ENCODE measurements around the gene WNT7B. TPM values are rescaled to one million over a fixed set of nuclear protein-coding genes. Genes with fewer than 3 reads are reported as not detected.

The WNT7B gene
- polyA plus RNA-seq, 6 donors from 2014 or later, result 0.17 to 0.62 TPM; not detected in 4

- Mint-ChIP-seq H3K9me3 (peaks cover 0 to 3% (median 0%) of the 10 kb centered on the region in 7 donors), H3K27ac (peak overlapping the region in 4 of 6 donors; percentile 75 to 90 (median 84)), H3K4me3 (peak overlapping the region in 6 of 8 donors; percentile 33 to 84 (median 55))
Measured at GRCh38 chr22:45946805-45947600, 30.0 kb downstream of the WNT7B start.

GRCh38 chr22:45945621-45946106 is 31.3 kb downstream of the WNT7B start:
- Mint-ChIP-seq H3K4me3 (no peak overlapping the region), H3K4me1 (peaks cover 18 to 26% (median 25%) of the 10 kb centered on the region in 3 donors), H3K27ac (no peak overlapping the region), H3K27me3 (peaks cover 3 to 9% (median 7%) of the 10 kb centered on the region in 3 donors), H3K36me3 (no peaks in the 10 kb centered on the region), H3K9me3 (peaks cover 0 to 3% (median 0%) of the 10 kb centered on the region in 7 donors)
- DNase-seq, result no peak
- no peak for ATAC-seq (ENCODE audit: low read depth in 2 of 2)

More at GRCh38 chr22:45946805-45947600, 30.0 kb downstream of the WNT7B start:
- Mint-ChIP-seq H3K27me3 (peaks cover 0 to 13% (median 3%) of the 10 kb centered on the region in 3 donors), H3K4me1 (peaks cover 18 to 26% (median 25%) of the 10 kb centered on the region in 3 donors), H3K36me3 (no peaks in the 10 kb centered on the region)
- ATAC-seq (ENCODE audit: low read depth in 2 of 2), result peak; percentile 20 to 22
- DNase-seq, result peak; percentile 17

- H3K27ac Mint-ChIP-seq, result no peak overlapping the region
- H3K36me3 Mint-ChIP-seq, result peaks cover 0 to 5% of the 10 kb centered on the region in 2 donors
- H3K4me3 Mint-ChIP-seq, result no peak overlapping the region
- peaks cover 1 to 15% (median 8%) of the 10 kb centered on the region in 7 donors for H3K9me3 Mint-ChIP-seq
- peaks cover 10 to 11% (median 10%) of the 10 kb centered on the region in 3 donors for H3K4me1 Mint-ChIP-seq
- H3K27me3 Mint-ChIP-seq, result peaks cover 3 to 14% (median 12%) of the 10 kb centered on the region in 3 donors
- ATAC-seq (ENCODE audit: low read depth in 2 of 2) (no peak), DNase-seq (no peak)
Measured at GRCh38 chr22:45942787-45943493, 34.0 kb downstream of the WNT7B start.

- ATAC-seq (ENCODE audit: low read depth in 2 of 2) (no peak), DNase-seq (no peak)
- Mint-ChIP-seq H3K4me3 (no peak overlapping the region), H3K4me1 (peaks cover 4 to 5% (median 4%) of the 10 kb centered on the region in 3 donors), H3K9me3 (peaks cover 4 to 18% (median 10%) of the 10 kb centered on the region in 7 donors), H3K27ac (no peak overlapping the region), H3K27me3 (peaks cover 3 to 18% (median 12%) of the 10 kb centered on the region in 3 donors), H3K36me3 (peaks cover 0 to 8% of the 10 kb centered on the region in 2 donors)
Measured at GRCh38 chr22:45942344-45942743, 34.6 kb downstream of the WNT7B start.

GRCh38 chr22:45938913-45939312 is 38.0 kb downstream of the WNT7B start:
- H3K4me1 Mint-ChIP-seq, result no peaks in the 10 kb centered on the region
- H3K27ac Mint-ChIP-seq, result no peak overlapping the region
- peaks cover 6 to 42% (median 32%) of the 10 kb centered on the region in 3 donors for H3K27me3 Mint-ChIP-seq
- H3K4me3 Mint-ChIP-seq, result no peak overlapping the region
- DNase-seq (no peak), ATAC-seq (ENCODE audit: low read depth in 2 of 2) (no peak)
- H3K36me3 Mint-ChIP-seq, result peaks cover 0 to 8% of the 10 kb centered on the region in 2 donors
- peaks cover 4 to 18% (median 10%) of the 10 kb centered on the region in 7 donors for H3K9me3 Mint-ChIP-seq

- ATAC-seq (ENCODE audit: low read depth in 2 of 2), result no peak
- H3K27ac Mint-ChIP-seq, result no peak overlapping the region
- DNase-seq, result no peak
Measured at GRCh38 chr22:45937960-45938359, 39.0 kb downstream of the WNT7B start.

GRCh38 chr22:45935573-45935972 is 41.4 kb downstream of the WNT7B start:
- Mint-ChIP-seq H3K4me3 (no peak overlapping the region), H3K9me3 (peaks cover 4 to 18% (median 10%) of the 10 kb centered on the region in 7 donors), H3K27me3 (peaks cover 12 to 64% (median 49%) of the 10 kb centered on the region in 3 donors), H3K27ac (no peak overlapping the region), H3K4me1 (no peaks in the 10 kb centered on the region), H3K36me3 (peaks cover 0 to 8% of the 10 kb centered on the region in 2 donors)
- ATAC-seq (ENCODE audit: low read depth in 2 of 2), result no peak
- no peak for DNase-seq

More at GRCh38 chr22:45937960-45938359, 39.0 kb downstream of the WNT7B start:
- H3K27me3 Mint-ChIP-seq, result peaks cover 12 to 52% (median 41%) of the 10 kb centered on the region in 3 donors
- no peaks in the 10 kb centered on the region for H3K4me1 Mint-ChIP-seq
- H3K9me3 Mint-ChIP-seq, result peaks cover 4 to 18% (median 10%) of the 10 kb centered on the region in 7 donors
- peak overlapping the region in 1 of 8 donors; percentile 35 for H3K4me3 Mint-ChIP-seq
- H3K36me3 Mint-ChIP-seq, result peaks cover 0 to 8% of the 10 kb centered on the region in 2 donors

GRCh38 chr22:45934659-45935341 is 42.2 kb downstream of the WNT7B start:
- Mint-ChIP-seq H3K4me3 (no peak overlapping the region), H3K27ac (no peak overlapping the region), H3K27me3 (peaks cover 14 to 67% (median 52%) of the 10 kb centered on the region in 3 donors), H3K36me3 (peaks cover 0 to 8% of the 10 kb centered on the region in 2 donors), H3K9me3 (peaks cover 4 to 18% (median 10%) of the 10 kb centered on the region in 7 donors), H3K4me1 (no peaks in the 10 kb centered on the region)
- no peak for DNase-seq
- no peak for ATAC-seq (ENCODE audit: low read depth in 2 of 2)

GRCh38 chr22:45934168-45934564 is 42.8 kb downstream of the WNT7B start:
- ATAC-seq (ENCODE audit: low read depth in 2 of 2), result no peak
- peaks cover 4 to 15% (median 10%) of the 10 kb centered on the region in 7 donors for H3K9me3 Mint-ChIP-seq
- H3K36me3 Mint-ChIP-seq, result peaks cover 0 to 8% of the 10 kb centered on the region in 2 donors
- no peak for DNase-seq
- no peak overlapping the region for H3K4me3 Mint-ChIP-seq
- H3K27ac Mint-ChIP-seq, result no peak overlapping the region
- peaks cover 0 to 4% (median 0%) of the 10 kb centered on the region in 3 donors for H3K4me1 Mint-ChIP-seq
- peaks cover 18 to 73% (median 59%) of the 10 kb centered on the region in 3 donors for H3K27me3 Mint-ChIP-seq

GRCh38 chr22:45933506-45934167 is 43.3 kb downstream of the WNT7B start:
- Mint-ChIP-seq H3K4me3 (no peak overlapping the region), H3K9me3 (peaks cover 4 to 10% (median 8%) of the 10 kb centered on the region in 7 donors), H3K4me1 (peaks cover 0 to 4% (median 0%) of the 10 kb centered on the region in 3 donors), H3K27ac (peak overlapping the region in 2 of 6 donors; percentile 56 to 57), H3K36me3 (peaks cover 0 to 8% of the 10 kb centered on the region in 2 donors), H3K27me3 (peaks cover 18 to 79% (median 64%) of the 10 kb centered on the region in 3 donors)
- ATAC-seq (ENCODE audit: low read depth in 2 of 2) (no peak), DNase-seq (no peak)

- H3K9me3 Mint-ChIP-seq, result peaks cover 0 to 6% (median 0%) of the 10 kb centered on the region in 7 donors
- ATAC-seq (ENCODE audit: low read depth in 2 of 2) (no peak), DNase-seq (no peak)
- no peak overlapping the region for H3K27ac Mint-ChIP-seq
- H3K27me3 Mint-ChIP-seq, result peaks cover 18 to 70% (median 64%) of the 10 kb centered on the region in 3 donors
- no peaks in the 10 kb centered on the region for H3K36me3 Mint-ChIP-seq
- peaks cover 0 to 4% (median 0%) of the 10 kb centered on the region in 3 donors for H3K4me1 Mint-ChIP-seq
- H3K4me3 Mint-ChIP-seq, result no peak overlapping the region
Measured at GRCh38 chr22:45932071-45932470, 44.9 kb downstream of the WNT7B start.

- H3K4me3 Mint-ChIP-seq, result no peak overlapping the region
- no peak for DNase-seq
- peaks cover 0 to 4% (median 0%) of the 10 kb centered on the region in 3 donors for H3K4me1 Mint-ChIP-seq
- peaks cover 18 to 66% (median 64%) of the 10 kb centered on the region in 3 donors for H3K27me3 Mint-ChIP-seq
- no peak overlapping the region for H3K27ac Mint-ChIP-seq
- H3K36me3 Mint-ChIP-seq, result no peaks in the 10 kb centered on the region
- H3K9me3 Mint-ChIP-seq, result peaks cover 0 to 6% (median 0%) of the 10 kb centered on the region in 7 donors
- no peak for ATAC-seq (ENCODE audit: low read depth in 2 of 2)
Measured at GRCh38 chr22:45931042-45931441, 45.9 kb downstream of the WNT7B start.

All from naive B cell (primary cell).